ENCODE results near the gene TAF3. TPM values are rescaled to one million over a fixed set of nuclear protein-coding genes. Genes with fewer than 3 reads are reported as not detected.

The TAF3 gene
- total RNA-seq, 1 donor from 2014 or later, result 6.2 TPM

GRCh38 chr10:8057636-8058273 lies 239.4 kb downstream of the TAF3 start:
- peaks cover 7% of the 10 kb centered on the region for H3K36me3 Mint-ChIP-seq (ENCODE audit: low read depth)
- peaks cover 23% of the 10 kb centered on the region for H3K4me1 Mint-ChIP-seq (ENCODE audit: low read depth)
- no peak overlapping the region for H3K27ac Mint-ChIP-seq (ENCODE audit: unreplicated experiment)
- no peaks in the 10 kb centered on the region for H3K9me3 Mint-ChIP-seq (ENCODE audit: low read depth)
- no peak for DNase-seq (ENCODE audit: low spot score)
- no peak overlapping the region for H3K4me3 Mint-ChIP-seq (ENCODE audit: unreplicated experiment)
- peaks cover 76% of the 10 kb centered on the region for H3K27me3 Mint-ChIP-seq (ENCODE audit: low read depth)
- TF ChIP-seq CTCF (IDR thresholded peaks at IDR 0.05), result no peak

GRCh38 chr10:8058274-8059111 lies 240.2 kb downstream of the TAF3 start:
- DNase-seq (ENCODE audit: low spot score), result no peak
- peaks cover 7% of the 10 kb centered on the region for H3K36me3 Mint-ChIP-seq (ENCODE audit: low read depth)
- no peak overlapping the region for H3K4me3 Mint-ChIP-seq (ENCODE audit: unreplicated experiment)
- peaks cover 18% of the 10 kb centered on the region for H3K4me1 Mint-ChIP-seq (ENCODE audit: low read depth)
- H3K27me3 Mint-ChIP-seq (ENCODE audit: low read depth), result peaks cover 78% of the 10 kb centered on the region
- H3K9me3 Mint-ChIP-seq (ENCODE audit: low read depth), result no peaks in the 10 kb centered on the region
- H3K27ac Mint-ChIP-seq (ENCODE audit: unreplicated experiment), result no peak overlapping the region
- no peak for TF ChIP-seq CTCF (IDR thresholded peaks at IDR 0.05)

GRCh38 chr10:8059191-8059936 lies 241.1 kb downstream of the TAF3 start:
- no peak for DNase-seq (ENCODE audit: low spot score)
- TF ChIP-seq CTCF (IDR thresholded peaks at IDR 0.05), result no peak
- peaks cover 6% of the 10 kb centered on the region for H3K36me3 Mint-ChIP-seq (ENCODE audit: low read depth)
- H3K4me3 Mint-ChIP-seq (ENCODE audit: unreplicated experiment), result no peak overlapping the region
- peaks cover 81% of the 10 kb centered on the region for H3K27me3 Mint-ChIP-seq (ENCODE audit: low read depth)
- no peaks in the 10 kb centered on the region for H3K9me3 Mint-ChIP-seq (ENCODE audit: low read depth)
- H3K4me1 Mint-ChIP-seq (ENCODE audit: low read depth), result peaks cover 12% of the 10 kb centered on the region
- H3K27ac Mint-ChIP-seq (ENCODE audit: unreplicated experiment), result no peak overlapping the region

- no peak for TF ChIP-seq CTCF (IDR thresholded peaks at IDR 0.05)
- H3K27ac Mint-ChIP-seq (ENCODE audit: unreplicated experiment), result no peak overlapping the region
- peaks cover 6% of the 10 kb centered on the region for H3K36me3 Mint-ChIP-seq (ENCODE audit: low read depth)
- no peak overlapping the region for H3K4me3 Mint-ChIP-seq (ENCODE audit: unreplicated experiment)
- DNase-seq (ENCODE audit: low spot score), result no peak
- H3K4me1 Mint-ChIP-seq (ENCODE audit: low read depth), result peaks cover 7% of the 10 kb centered on the region
- H3K27me3 Mint-ChIP-seq (ENCODE audit: low read depth), result peaks cover 83% of the 10 kb centered on the region
- no peaks in the 10 kb centered on the region for H3K9me3 Mint-ChIP-seq (ENCODE audit: low read depth)
Measured at GRCh38 chr10:8060010-8060703, 241.9 kb downstream of the TAF3 start.

Measured in chondrocyte (in vitro differentiated cells).